Liver (tissue), 9 donors: ENCODE measurements around the gene C2orf76. TPM values are rescaled to one million over a fixed set of nuclear protein-coding genes. Genes with fewer than 3 reads are reported as not detected.
"Not testable (repeated sequence)": the region's sequence is repeated elsewhere in the genome, so short reads cannot be mapped to it uniquely, and the experiment has no call there.

ENCODE experiments used
- DNase-seq: peaks from one replicate; pipeline ENCODE4 v3.0.0-alpha.2; 2017; ENCODE audit warnings: low spot score
- H3K27ac ChIP-seq, 2 donors: one replicate each; pipeline ENCODE4 v1.7.0; 2013; ENCODE audit warnings: inconsistent platforms in 2 of 2, low read length in 2 of 2, control low read depth in 1 of 2, low read depth in 1 of 2, mild to moderate bottlenecking in 1 of 2
- H3K27me3 ChIP-seq, 4 donors: one replicate each; pipeline versions ENCODE4 v1.6.1 to v1.7.0; 2013; ENCODE audit warnings: low read length in 3 of 4, inconsistent platforms in 1 of 4, mild to moderate bottlenecking in 1 of 4, moderate library complexity in 1 of 4; ENCODE audit not compliant: control insufficient read depth in 4 of 4, insufficient read depth in 4 of 4
- H3K36me3 ChIP-seq, 4 donors: one replicate each; pipeline versions ENCODE4 v1.6.1 to v1.7.0; 2013; ENCODE audit warnings: low read length in 3 of 4, mild to moderate bottlenecking in 3 of 4, low read depth in 1 of 4, moderate library complexity in 1 of 4; ENCODE audit not compliant: control insufficient read depth in 4 of 4, insufficient read depth in 3 of 4
- H3K4me1 ChIP-seq, 4 donors: one replicate each; pipeline versions ENCODE4 v1.6.1 to v1.7.0; 2013; ENCODE audit warnings: low read length in 3 of 4, mild to moderate bottlenecking in 3 of 4, moderate library complexity in 1 of 4; ENCODE audit not compliant: control insufficient read depth in 4 of 4, insufficient read depth in 4 of 4
- H3K4me3 ChIP-seq, 3 donors: one replicate each; pipeline versions ENCODE4 v1.6.1 to v1.7.0; 2013; ENCODE audit warnings: low read length in 3 of 3, control low read depth in 1 of 3, low read depth in 1 of 3, mild to moderate bottlenecking in 1 of 3
- H3K9ac ChIP-seq, 2 donors: one replicate each; pipeline ENCODE4 v1.7.0; 2013; ENCODE audit warnings: low read length in 2 of 2, mild to moderate bottlenecking in 2 of 2, moderate library complexity in 2 of 2, control low read depth in 1 of 2, low read depth in 1 of 2
- H3K9me3 ChIP-seq, 4 donors: one replicate each; pipeline versions ENCODE4 v1.6.1 to v1.7.0; 2013; ENCODE audit warnings: low read length in 3 of 4; ENCODE audit not compliant: control insufficient read depth in 4 of 4
- ATF3 ChIP-seq: IDR thresholded peaks from 2 replicates; pipeline ENCODE4 v1.6.1; 2016; ENCODE audit warnings: antibody characterized with exemption
- FOXA1 ChIP-seq: IDR thresholded peaks from 2 replicates; pipeline ENCODE4 v1.6.1; 2016; ENCODE audit warnings: antibody characterized with exemption
- FOXA2 ChIP-seq: IDR thresholded peaks from 2 replicates; pipeline ENCODE4 v1.6.1; 2016; ENCODE audit warnings: antibody characterized with exemption
- GABPA ChIP-seq, 2 donors: IDR thresholded peaks in 1 of 2; conservative IDR thresholded peaks in 1 of 2; 2 replicates each; pipeline ENCODE4 v1.6.1; 2016; ENCODE audit warnings: antibody characterized with exemption in 2 of 2, mild to moderate bottlenecking in 1 of 2, moderate library complexity in 1 of 2
- HNF4G ChIP-seq: IDR thresholded peaks from 2 replicates; pipeline ENCODE4 v1.6.1; 2016; ENCODE audit warnings: antibody characterized with exemption
- JUND ChIP-seq, 2 donors: IDR thresholded peaks; 2 replicates each; pipeline ENCODE4 v1.6.1; 2016; ENCODE audit warnings: antibody characterized with exemption in 2 of 2
- NR2F2 ChIP-seq: IDR thresholded peaks from 2 replicates; pipeline ENCODE4 v1.6.1; 2016; ENCODE audit warnings: antibody characterized with exemption
- RAD21 ChIP-seq, 2 donors: IDR thresholded peaks; 2 replicates each; pipeline ENCODE4 v1.6.1; 2016; ENCODE audit warnings: antibody characterized with exemption in 2 of 2, mild to moderate bottlenecking in 2 of 2
- RXRA ChIP-seq, 2 donors: IDR thresholded peaks; 2 replicates each; pipeline ENCODE4 v1.6.1; 2017 to 2018; ENCODE audit warnings: antibody characterized with exemption in 2 of 2, mild to moderate bottlenecking in 1 of 2
- SP1 ChIP-seq: IDR thresholded peaks from 2 replicates; pipeline ENCODE4 v1.6.1; 2018; ENCODE audit warnings: antibody characterized with exemption, mild to moderate bottlenecking
- TAF1 ChIP-seq: conservative IDR thresholded peaks from 2 replicates; pipeline ENCODE4 v1.6.1; 2016; ENCODE audit warnings: antibody characterized with exemption, mild to moderate bottlenecking
- YY1 ChIP-seq: IDR thresholded peaks from 2 replicates; pipeline ENCODE4 v1.6.1; 2016; ENCODE audit warnings: antibody characterized with exemption, mild to moderate bottlenecking
- WGBS: extraction: QIAGEN DNeasy Blood & Tissue Kit; methylation state at CpG from one replicate; pipeline ENCODE4 v1.1.7; 2013; 5-methylcytosine and 5-hydroxymethylcytosine counted together
- polyA plus RNA-seq, 2 donors: library from polyadenylated mRNA; stranded (reverse) in 1 of 2; unstranded in 1 of 2; fragments of 200-250 nt in 1 of 2; fragments of >200 nt in 1 of 2; fragmentation: Nextera tagmentation in 1 of 2; extraction: Ambion mirVana in 1 of 2; gene quantifications; one replicate each; pipeline versions ENCODE4 v1.2.1 to v1.2.3, GENCODE V29; 2013 to 2015
- total RNA-seq, 2 donors: library from RNA; depleted of rRNA; stranded (reverse); fragments of >200 nt; gene quantifications; one replicate each; pipeline ENCODE4 v1.2.3, GENCODE V29; 2014
- TF ChIP-seq, protein P1 (sequence below): IDR thresholded peaks from 2 replicates; pipeline ENCODE4 v1.6.1; 2016; ENCODE audit warnings: antibody characterized with exemption
- TF ChIP-seq, protein P2 (sequence below): IDR thresholded peaks from 2 replicates; pipeline ENCODE4 v1.6.1; 2016; ENCODE audit warnings: antibody characterized with exemption, mild to moderate bottlenecking
- donor health status: healthy.
- donor health status: healthy.
- donor health status: healthy.
- donor health status: healthy.
- donor health status: healthy.

C2orf76 gene
- total and polyA plus RNA-seq, 4 donors, result 2.7 to 6.3 (median 4.6) TPM

DNA sequence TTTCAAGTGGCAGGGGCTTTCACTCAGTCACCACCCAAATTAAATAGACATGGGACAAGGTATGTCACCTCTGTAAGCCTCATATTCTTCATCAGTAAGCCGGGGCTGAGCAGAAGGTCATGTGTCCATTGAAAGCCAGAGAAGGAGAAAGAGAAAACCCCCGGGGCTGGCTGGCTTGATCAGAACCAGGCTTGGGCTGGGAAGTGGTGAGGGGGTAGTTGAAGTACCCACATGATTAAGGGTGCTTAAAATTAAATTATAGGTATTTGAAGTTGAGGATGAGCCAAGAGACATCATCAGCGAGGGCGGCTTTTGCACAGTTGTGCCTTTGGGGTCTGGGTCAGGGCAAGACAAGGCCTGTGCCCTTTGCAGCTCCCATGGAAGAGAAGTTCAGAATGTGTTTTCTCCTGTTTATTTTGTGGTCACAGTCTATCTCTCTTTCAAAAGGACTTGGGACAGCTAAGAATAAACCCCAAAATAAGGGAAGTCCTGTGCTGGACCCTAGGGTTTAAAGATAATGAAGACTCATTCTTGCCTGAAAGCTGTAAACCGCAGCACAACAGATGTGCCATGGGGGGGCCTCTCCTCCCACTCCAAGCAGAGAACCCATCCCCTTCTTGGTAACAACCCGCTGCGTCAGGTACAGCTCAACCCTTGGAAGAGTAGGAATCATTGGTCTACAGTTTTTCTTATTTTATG lies 10.8 kb upstream of the C2orf76 start:
- WGBS, result 88% methylated on average over 7 of the region's 7 CpGs
- no peak for DNase-seq
- no peak for TF ChIP-seq RXRA (IDR thresholded peaks at IDR 0.05)
- TF ChIP-seq JUND (IDR thresholded peaks at IDR 0.05), result no peak
- no peak for TF ChIP-seq GABPA (IDR thresholded peaks at IDR 0.05 in 1 of 2, conservative IDR thresholded peaks at IDR 0.05 in 1 of 2)
- TF ChIP-seq ATF3, result no peak
- no peak for TF ChIP-seq FOXA1
- TF ChIP-seq RAD21 (IDR thresholded peaks at IDR 0.05), result no peak
- no peak for TF ChIP-seq FOXA2
- TF ChIP-seq, protein P1, sequence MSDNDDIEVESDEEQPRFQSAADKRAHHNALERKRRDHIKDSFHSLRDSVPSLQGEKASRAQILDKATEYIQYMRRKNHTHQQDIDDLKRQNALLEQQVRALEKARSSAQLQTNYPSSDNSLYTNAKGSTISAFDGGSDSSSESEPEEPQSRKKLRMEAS, result no peak
- TF ChIP-seq HNF4G, result no peak

DNA sequence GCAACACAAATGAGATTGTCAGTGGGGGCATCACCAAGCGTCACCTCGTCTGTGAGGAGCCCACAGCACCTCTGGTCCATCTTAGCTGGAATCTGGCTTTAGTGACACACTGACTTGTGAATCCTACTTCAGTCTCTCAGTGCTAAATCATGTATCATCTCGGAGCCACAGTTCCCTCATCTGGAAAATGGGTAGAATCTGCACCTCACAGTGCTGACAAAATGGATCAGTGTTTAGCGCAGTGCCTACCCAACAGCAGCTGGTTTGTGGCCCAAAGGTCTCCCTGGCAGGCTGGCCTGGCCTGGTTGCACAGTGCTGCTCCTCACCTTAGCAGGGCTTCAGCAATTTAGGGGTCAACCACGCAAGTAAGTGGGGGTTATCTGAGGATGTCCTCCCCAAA lies 10.2 kb upstream of the C2orf76 start:
- Histone ChIP-seq H3K36me3 (peaks cover 9 to 19% (median 18%) of the 10 kb centered on the region in 4 donors), H3K9me3 (no peaks in the 10 kb centered on the region), H3K27me3 (no peaks in the 10 kb centered on the region), H3K4me3 (no peak overlapping the region), H3K4me1 (no peaks in the 10 kb centered on the region), H3K27ac (no peak overlapping the region), H3K9ac (no peak overlapping the region)
- DNase-seq, result no peak
- TF ChIP-seq, protein P1, result no peak
- TF ChIP-seq RXRA (IDR thresholded peaks at IDR 0.05), result no peak
- TF ChIP-seq NR2F2, result no peak
- TF ChIP-seq GABPA (IDR thresholded peaks at IDR 0.05 in 1 of 2, conservative IDR thresholded peaks at IDR 0.05 in 1 of 2), result no peak
- no peak for TF ChIP-seq FOXA2
- TF ChIP-seq, protein P2, sequence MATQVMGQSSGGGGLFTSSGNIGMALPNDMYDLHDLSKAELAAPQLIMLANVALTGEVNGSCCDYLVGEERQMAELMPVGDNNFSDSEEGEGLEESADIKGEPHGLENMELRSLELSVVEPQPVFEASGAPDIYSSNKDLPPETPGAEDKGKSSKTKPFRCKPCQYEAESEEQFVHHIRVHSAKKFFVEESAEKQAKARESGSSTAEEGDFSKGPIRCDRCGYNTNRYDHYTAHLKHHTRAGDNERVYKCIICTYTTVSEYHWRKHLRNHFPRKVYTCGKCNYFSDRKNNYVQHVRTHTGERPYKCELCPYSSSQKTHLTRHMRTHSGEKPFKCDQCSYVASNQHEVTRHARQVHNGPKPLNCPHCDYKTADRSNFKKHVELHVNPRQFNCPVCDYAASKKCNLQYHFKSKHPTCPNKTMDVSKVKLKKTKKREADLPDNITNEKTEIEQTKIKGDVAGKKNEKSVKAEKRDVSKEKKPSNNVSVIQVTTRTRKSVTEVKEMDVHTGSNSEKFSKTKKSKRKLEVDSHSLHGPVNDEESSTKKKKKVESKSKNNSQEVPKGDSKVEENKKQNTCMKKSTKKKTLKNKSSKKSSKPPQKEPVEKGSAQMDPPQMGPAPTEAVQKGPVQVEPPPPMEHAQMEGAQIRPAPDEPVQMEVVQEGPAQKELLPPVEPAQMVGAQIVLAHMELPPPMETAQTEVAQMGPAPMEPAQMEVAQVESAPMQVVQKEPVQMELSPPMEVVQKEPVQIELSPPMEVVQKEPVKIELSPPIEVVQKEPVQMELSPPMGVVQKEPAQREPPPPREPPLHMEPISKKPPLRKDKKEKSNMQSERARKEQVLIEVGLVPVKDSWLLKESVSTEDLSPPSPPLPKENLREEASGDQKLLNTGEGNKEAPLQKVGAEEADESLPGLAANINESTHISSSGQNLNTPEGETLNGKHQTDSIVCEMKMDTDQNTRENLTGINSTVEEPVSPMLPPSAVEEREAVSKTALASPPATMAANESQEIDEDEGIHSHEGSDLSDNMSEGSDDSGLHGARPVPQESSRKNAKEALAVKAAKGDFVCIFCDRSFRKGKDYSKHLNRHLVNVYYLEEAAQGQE, result no peak
- TF ChIP-seq YY1, result no peak
- TF ChIP-seq TAF1, result no peak
- no peak for TF ChIP-seq SP1
- TF ChIP-seq FOXA1, result no peak
- 95% methylated on average over 5 of the region's 5 CpGs for WGBS

More for the DNA sequence above, 10.8 kb upstream of the C2orf76 start:
- H3K27ac ChIP-seq, result no peak overlapping the region
- H3K36me3 ChIP-seq, result peaks cover 8 to 13% (median 12%) of the 10 kb centered on the region in 4 donors
- no peak overlapping the region for H3K9ac ChIP-seq
- H3K4me3 ChIP-seq, result no peak overlapping the region
- no peaks in the 10 kb centered on the region for H3K9me3 ChIP-seq
- no peaks in the 10 kb centered on the region for H3K4me1 ChIP-seq
- H3K27me3 ChIP-seq, result no peaks in the 10 kb centered on the region

DNA sequence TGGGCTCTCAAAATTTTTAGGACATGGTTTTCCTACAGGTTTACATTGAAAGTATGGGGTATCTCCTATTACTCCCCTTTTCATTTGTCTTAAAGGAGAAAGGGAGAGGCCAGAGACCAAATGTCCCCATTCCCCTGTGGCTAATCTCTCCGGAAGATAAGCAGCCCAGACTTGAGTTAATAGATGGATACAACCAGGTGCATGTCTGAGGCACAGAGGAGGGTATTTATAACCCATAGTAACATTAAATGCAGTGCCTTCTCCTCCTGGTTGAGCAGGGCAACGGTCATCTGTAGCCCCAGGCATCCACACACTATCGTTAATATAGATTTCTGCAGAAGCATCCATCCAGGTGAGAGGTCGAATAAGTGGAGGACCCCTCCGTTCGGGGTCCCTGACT lies 9.8 kb upstream of the C2orf76 start:
- not testable (repeated sequence) for H3K27me3 ChIP-seq, H3K4me3 ChIP-seq, DNase-seq, H3K9me3 ChIP-seq, H3K4me1 ChIP-seq, H3K27ac ChIP-seq, H3K9ac ChIP-seq
- 81% methylated on average over 6 of the region's 6 CpGs for WGBS
- H3K36me3 ChIP-seq, result peaks cover 9 to 23% (median 22%) of the 10 kb centered on the region in 4 donors

DNA sequence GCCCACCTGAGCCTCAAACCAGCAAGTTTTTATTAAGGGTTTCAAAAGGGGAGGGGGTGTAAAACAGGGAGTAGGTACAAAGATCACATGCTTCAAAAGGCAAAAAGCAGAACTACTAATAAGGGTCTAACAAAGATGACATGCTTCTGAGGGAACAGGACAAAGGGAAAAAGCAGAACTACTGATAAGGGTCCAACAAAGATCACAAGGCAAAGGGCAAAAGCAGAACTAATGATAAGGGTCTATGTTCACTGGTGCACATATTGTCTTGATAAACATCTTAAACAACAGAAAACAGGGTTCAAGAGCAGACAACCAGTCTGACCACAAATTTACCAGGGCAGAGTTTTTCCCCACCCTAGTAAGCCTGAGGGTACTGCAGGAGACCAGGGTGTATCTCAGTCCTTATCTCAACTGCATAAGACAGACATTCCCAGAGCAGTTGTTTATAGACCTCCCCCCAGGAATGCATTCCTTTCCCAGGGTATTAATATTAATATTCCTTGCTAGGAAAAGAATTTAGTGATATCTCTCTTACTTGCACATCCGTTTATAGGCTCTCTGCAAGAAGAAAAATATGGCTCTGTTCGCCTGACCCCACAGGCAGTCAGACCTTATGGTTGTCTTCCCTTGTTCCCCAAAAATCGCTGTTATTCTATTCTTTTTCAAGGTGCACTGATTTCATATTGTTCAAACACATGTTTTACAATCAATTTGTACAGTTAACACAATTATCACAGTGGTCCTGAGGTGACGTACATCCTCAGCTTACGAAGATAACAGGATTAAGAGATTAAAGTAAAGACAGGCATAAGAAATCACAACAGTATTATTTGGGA lies 7.5 kb upstream of the C2orf76 start:
- not testable (repeated sequence) for H3K9ac ChIP-seq, DNase-seq, H3K9me3 ChIP-seq, H3K27me3 ChIP-seq, H3K4me3 ChIP-seq, H3K27ac ChIP-seq
- H3K4me1 ChIP-seq, result peaks cover 0 to 12% (median 4%) of the 10 kb centered on the region in 4 donors
- 98% methylated on average over 5 of the region's 5 CpGs for WGBS
- H3K36me3 ChIP-seq, result peaks cover 12 to 41% (median 40%) of the 10 kb centered on the region in 4 donors
